Smooth muscle cell (in vitro differentiated cells): ENCODE measurements around the gene VPS13D. TPM values are rescaled to one million over a fixed set of nuclear protein-coding genes. Genes with fewer than 3 reads are reported as not detected.

Experiments
- DNase-seq: peaks from one replicate; lab custom pipeline; 2025; ENCODE audit not compliant: unreplicated experiment; lab: John Stamatoyannopoulos, UW
- H2AFZ ChIP-seq: fragments of 200-600 bp; sonication (generic); 2 replicates; pipeline ENCODE4 v1.6.0; 2016; ENCODE audit warnings: antibody characterized with exemption, low read depth, mild to moderate bottlenecking
- H3F3A ChIP-seq: fragments of 200-600 bp; sonication (generic); 2 replicates; pipeline ENCODE4 v1.6.0; 2017; ENCODE audit warnings: antibody characterized with exemption, low read depth
- H3K27ac ChIP-seq: fragments of 200-600 bp; sonication (generic); 2 replicates; pipeline ENCODE4 v1.5.1; 2016; ENCODE audit warnings: low read depth, mild to moderate bottlenecking
- H3K27me3 ChIP-seq: fragments of 200-600 bp; sonication (generic); 2 replicates; pipeline ENCODE4 v1.6.1; 2016; ENCODE audit warnings: low read depth, mild to moderate bottlenecking
- H3K36me3 ChIP-seq: fragments of 200-600 bp; sonication (generic); 2 replicates; pipeline ENCODE4 v1.5.1; 2016; ENCODE audit warnings: low read depth
- H3K4me1 ChIP-seq: fragments of 200-600 bp; sonication (generic); 2 replicates; pipeline ENCODE4 v1.5.1; 2016; ENCODE audit warnings: low read depth
- H3K4me2 ChIP-seq: fragments of 200-600 bp; sonication (generic); 2 replicates; pipeline ENCODE4 v1.6.0; 2016; ENCODE audit warnings: mild to moderate bottlenecking
- H3K4me3 ChIP-seq: fragments of 200-600 bp; sonication (generic); 2 replicates; pipeline ENCODE4 v1.5.1; 2016; ENCODE audit warnings: mild to moderate bottlenecking
- H3K79me2 ChIP-seq: fragments of 200-600 bp; sonication (generic); 2 replicates; pipeline ENCODE4 v1.6.0; 2016; ENCODE audit warnings: low read depth, mild to moderate bottlenecking
- H3K9ac ChIP-seq: fragments of 200-600 bp; sonication (generic); 2 replicates; pipeline ENCODE4 v1.6.0; 2016; ENCODE audit warnings: low read depth
- H3K9me3 ChIP-seq: fragments of 200-600 bp; sonication (generic); replicated peaks from 2 replicates; pipeline ENCODE4 v1.5.1; 2016; ENCODE audit warnings: low read depth
- H4K20me1 ChIP-seq: fragments of 200-600 bp; sonication (generic); 2 replicates; pipeline ENCODE4 v1.6.0; 2016; ENCODE audit warnings: low read depth
- WGBS: methylation state at CpG from one replicate; pipeline ENCODE4 v1.1.7; 2016; ENCODE audit warnings: low lambda C conversion rate; 5-methylcytosine and 5-hydroxymethylcytosine counted together
- polyA plus RNA-seq: library from polyadenylated mRNA; unstranded; fragments of >200 nt; fragmentation: Nextera tagmentation; extraction: Ambion mirVana; gene quantifications from 2 replicates; pipeline ENCODE4 v1.2.1, GENCODE V29; 2016
- total RNA-seq: library from RNA; depleted of rRNA; stranded (reverse); fragments of >200 nt; gene quantifications from 2 replicates; pipeline ENCODE4 v1.2.3, GENCODE V29; 2014
- TF ChIP-seq, protein P1 (sequence below): fragments of 200-600 bp; sonication (generic); IDR thresholded peaks from 2 replicates; pipeline ENCODE4 v1.5.1; 2017; ENCODE audit warnings: borderline replicate concordance, mild to moderate bottlenecking, antibody characterized with exemption; ENCODE audit not compliant: insufficient read depth, poor library complexity, severe bottlenecking

Gene VPS13D
- total and polyA plus RNA-seq, 2 experiments from 2014 or later: 3.5 to 20.0 TPM

DNA sequence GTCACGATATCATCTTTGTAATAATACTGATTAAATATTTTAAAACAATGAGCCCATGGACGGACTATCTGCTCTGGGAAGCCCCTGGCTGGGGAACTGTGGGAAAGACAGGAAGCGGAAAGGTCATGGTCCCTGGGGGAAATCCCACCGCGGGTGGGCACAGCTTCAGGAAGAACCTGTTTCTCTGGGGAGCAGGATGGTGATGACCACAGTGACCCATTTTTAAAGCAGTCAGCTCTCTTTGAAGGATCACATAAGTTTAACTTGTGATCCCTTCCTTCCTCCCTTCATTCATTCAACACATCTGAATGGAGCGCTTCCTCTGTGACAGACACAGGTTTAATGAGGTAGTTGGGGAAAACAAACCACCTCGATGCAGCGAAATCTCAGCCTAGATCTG lies 315.2 kb downstream of the VPS13D start:
- Histone ChIP-seq H3K27me3 (no peaks in the 10 kb centered on the region), H3K9me3 (no peaks in the 10 kb centered on the region), H3K4me1 (peaks cover 25% of the 10 kb centered on the region), H3F3A (no peaks in the 10 kb centered on the region), H3K4me2 (no peak overlapping the region), H3K79me2 (no peaks in the 10 kb centered on the region), H2AFZ (no peak overlapping the region), H3K4me3 (no peak overlapping the region), H3K27ac (no peak overlapping the region), H4K20me1 (no peaks in the 10 kb centered on the region), H3K9ac (no peak overlapping the region), H3K36me3 (no peaks in the 10 kb centered on the region)
- no peak for DNase-seq
- WGBS: 74% methylated on average over 8 of the region's 8 CpGs
- TF ChIP-seq, protein P1, sequence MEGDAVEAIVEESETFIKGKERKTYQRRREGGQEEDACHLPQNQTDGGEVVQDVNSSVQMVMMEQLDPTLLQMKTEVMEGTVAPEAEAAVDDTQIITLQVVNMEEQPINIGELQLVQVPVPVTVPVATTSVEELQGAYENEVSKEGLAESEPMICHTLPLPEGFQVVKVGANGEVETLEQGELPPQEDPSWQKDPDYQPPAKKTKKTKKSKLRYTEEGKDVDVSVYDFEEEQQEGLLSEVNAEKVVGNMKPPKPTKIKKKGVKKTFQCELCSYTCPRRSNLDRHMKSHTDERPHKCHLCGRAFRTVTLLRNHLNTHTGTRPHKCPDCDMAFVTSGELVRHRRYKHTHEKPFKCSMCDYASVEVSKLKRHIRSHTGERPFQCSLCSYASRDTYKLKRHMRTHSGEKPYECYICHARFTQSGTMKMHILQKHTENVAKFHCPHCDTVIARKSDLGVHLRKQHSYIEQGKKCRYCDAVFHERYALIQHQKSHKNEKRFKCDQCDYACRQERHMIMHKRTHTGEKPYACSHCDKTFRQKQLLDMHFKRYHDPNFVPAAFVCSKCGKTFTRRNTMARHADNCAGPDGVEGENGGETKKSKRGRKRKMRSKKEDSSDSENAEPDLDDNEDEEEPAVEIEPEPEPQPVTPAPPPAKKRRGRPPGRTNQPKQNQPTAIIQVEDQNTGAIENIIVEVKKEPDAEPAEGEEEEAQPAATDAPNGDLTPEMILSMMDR: no peak

DNA sequence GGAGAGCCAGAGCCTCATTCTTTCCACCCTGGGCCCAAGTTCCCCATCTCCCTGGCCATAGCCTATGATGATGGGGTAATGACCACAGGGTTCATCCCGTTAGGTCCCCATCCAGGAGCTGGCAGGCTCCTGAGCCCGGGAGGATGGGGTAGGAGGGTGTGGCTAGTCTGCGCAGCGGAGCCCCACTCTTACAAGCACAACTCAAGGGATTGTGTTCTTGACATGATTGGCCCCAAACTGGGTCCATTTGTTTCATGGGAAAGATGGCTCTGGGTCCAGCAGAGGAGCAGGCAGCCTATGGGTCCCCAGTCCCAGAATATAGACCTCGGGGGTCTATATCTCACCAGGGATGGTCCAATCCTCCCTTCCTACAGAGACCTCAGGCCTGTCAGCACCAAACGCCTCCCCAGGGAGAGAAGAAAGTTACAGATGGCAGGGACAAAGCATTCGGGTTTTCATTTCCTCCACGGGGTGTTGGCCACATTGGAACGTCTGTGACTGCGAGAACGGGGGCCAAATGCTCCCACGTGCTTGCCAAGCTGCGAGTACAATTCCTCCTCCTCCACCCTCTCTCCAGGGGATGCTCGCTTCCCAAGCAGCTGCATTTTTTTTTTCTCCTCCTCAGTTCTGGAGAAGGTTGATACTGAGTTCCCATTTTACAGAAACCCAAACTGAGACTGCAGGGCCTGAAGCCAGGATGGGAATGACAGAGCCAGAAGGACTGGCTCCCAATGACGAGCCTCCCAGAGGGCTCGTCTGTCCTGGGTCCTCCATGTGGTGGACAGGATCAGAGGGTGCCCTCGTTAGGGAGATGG lies 317.1 kb downstream of the VPS13D start:
- Histone ChIP-seq H3K9me3 (no peaks in the 10 kb centered on the region), H3K27me3 (no peaks in the 10 kb centered on the region), H3K4me1 (peaks cover 9% of the 10 kb centered on the region), H3K27ac (no peak overlapping the region), H3K79me2 (no peaks in the 10 kb centered on the region), H3K9ac (no peak overlapping the region), H3K4me3 (no peak overlapping the region), H4K20me1 (no peaks in the 10 kb centered on the region), H3F3A (no peaks in the 10 kb centered on the region), H2AFZ (no peak overlapping the region), H3K36me3 (no peaks in the 10 kb centered on the region), H3K4me2 (no peak overlapping the region)
- 90% methylated on average over 17 of the region's 17 CpGs for WGBS
- DNase-seq: no peak
- TF ChIP-seq, protein P1: no peak

DNA sequence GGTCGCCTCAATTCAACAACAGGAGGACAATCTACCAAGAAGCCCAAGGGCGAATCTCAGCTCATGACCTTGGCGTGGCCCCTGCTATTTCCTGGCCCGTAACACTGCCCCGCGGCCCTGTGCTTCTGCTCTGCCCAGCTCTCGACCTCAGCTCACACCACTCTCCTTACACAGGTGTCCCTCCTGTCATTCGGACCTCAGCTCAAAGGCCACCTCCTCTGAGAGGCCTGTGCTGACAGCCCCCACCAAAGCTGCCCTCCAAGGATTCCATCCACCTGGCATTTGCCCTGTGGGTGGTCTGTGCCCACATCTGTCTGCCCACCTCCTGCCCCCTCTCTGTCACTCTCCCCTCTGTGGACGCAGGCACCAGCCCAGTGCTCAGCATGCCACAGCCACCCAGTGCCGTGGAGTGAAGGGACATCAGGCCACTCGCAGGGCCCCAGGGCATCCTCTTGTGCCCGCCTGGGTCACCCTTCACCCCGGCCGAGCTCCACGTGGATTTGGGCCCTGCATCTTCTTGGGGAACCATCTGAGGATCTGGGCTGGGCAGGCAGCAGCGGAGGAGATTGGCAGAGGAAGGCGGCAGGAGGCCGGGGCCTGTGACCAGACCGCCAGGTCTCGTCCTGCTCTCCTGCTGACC lies 317.9 kb downstream of the VPS13D start:
- Histone ChIP-seq H3K9ac (no peak overlapping the region), H3K4me3 (no peak overlapping the region), H3K27me3 (no peaks in the 10 kb centered on the region), H2AFZ (no peak overlapping the region), H3K4me2 (no peak overlapping the region), H3K4me1 (peaks cover 6% of the 10 kb centered on the region), H3K9me3 (no peaks in the 10 kb centered on the region), H3K79me2 (no peaks in the 10 kb centered on the region), H3K36me3 (no peaks in the 10 kb centered on the region), H3K27ac (no peak overlapping the region), H3F3A (no peaks in the 10 kb centered on the region), H4K20me1 (no peaks in the 10 kb centered on the region)
- TF ChIP-seq, protein P1: no peak
- no peak for DNase-seq
- 93% methylated on average over 20 of the region's 20 CpGs for WGBS
